HL-60/S4 treated with retinoic acid at 250 ng/mL for 4 days and 3 days (cell line): ENCODE measurements around the gene TCF20.

Experiments used
- in situ Hi-C: fragments of 300-500 bp; cut with MboI; formaldehyde crosslinking; loops from 2 replicates; pipeline ENCODE4 v1.7.0; 2022; ENCODE audit warnings: low sequenced_read_pairs

The TCF20 gene

DNA sequence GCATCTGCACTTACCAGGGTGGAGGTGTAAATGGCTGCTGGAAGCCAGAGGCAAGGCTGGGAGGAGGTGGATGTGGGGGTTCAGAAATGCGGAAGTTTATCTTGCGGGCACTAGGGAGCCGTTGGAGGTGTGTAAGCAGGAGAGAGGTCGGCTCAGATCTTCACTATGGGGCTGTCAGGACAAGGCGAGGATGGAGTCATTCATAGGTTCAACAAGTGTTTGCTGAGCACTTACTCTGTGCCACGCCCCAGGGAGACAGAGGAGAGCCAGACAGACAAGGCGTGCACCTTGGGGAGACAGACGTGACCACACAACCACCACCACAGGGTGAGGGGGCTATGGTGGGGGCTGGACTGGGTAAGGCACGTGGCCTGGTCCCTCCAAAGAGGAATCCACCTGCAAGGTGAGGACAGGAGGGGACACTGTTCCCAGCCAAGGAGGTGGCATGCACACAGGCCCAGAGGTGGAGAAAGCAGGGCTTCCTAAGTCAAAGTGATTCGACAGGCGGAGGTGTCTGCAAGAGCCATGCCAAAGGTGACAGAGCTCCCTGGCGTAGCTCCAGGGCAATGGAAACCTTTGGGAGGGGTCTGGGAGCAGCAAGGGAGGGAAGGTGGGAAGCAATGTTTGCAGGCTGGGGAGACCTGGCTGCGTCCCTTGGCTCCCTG is 30.8 kb upstream of the TCF20 start:
- in situ Hi-C loops, result no loop called here

GRCh38 chr22:42300259-42301076 is 30.0 kb upstream of the TCF20 start:
- in situ Hi-C loops, result no loop called here

- in situ Hi-C loops, result no loop called here
These were observed 29.3 kb upstream of the TCF20 start for GRCh38 chr22:42299586-42300258.

- in situ Hi-C loops, result no loop called here
These were observed 28.3 kb upstream of the TCF20 start for GRCh38 chr22:42298746-42299145.

DNA sequence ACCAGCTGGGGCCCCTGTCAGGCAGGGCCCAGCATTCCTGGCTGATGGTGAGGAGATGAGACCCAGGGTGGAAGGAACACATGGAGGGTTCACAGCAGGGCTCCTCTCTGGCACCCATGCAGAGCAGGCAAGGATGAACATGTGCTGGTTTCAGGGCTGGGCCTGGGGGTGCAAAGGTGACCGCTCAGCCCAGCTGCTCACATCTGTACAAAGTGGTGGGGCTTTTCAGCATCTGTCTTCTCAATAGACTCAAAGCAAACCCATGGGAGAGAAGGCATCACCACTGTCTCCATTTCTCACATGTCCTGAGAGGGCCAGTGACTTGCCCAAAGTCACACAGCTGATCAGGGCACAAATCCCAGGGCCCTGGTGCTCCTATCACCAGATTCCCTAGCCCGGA is 27.3 kb upstream of the TCF20 start:
- in situ Hi-C loops, result no loop called here

DNA sequence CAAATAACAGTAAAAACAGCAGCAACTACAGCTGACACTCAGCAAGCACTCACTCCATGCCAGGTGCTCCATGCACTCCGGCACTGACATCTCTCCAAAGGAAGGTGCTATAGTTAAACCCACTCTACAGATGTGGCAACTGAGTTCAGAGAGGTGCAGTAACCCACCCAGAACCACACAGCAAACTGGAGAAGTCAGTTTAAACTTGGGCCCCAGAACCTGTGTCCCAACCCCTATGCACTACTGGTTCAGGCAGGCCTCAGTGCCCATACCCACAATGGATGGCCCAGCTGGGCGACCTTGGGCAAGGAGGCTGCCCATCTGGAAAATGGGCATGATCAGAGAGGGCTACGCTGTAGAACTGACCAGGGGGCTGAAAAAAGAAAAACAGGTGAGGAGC is 26.4 kb upstream of the TCF20 start:
- in situ Hi-C loops, result no loop called here

GRCh38 chr22:42296381-42296853 is 26.0 kb upstream of the TCF20 start:
- in situ Hi-C loops, result no loop called here

DNA sequence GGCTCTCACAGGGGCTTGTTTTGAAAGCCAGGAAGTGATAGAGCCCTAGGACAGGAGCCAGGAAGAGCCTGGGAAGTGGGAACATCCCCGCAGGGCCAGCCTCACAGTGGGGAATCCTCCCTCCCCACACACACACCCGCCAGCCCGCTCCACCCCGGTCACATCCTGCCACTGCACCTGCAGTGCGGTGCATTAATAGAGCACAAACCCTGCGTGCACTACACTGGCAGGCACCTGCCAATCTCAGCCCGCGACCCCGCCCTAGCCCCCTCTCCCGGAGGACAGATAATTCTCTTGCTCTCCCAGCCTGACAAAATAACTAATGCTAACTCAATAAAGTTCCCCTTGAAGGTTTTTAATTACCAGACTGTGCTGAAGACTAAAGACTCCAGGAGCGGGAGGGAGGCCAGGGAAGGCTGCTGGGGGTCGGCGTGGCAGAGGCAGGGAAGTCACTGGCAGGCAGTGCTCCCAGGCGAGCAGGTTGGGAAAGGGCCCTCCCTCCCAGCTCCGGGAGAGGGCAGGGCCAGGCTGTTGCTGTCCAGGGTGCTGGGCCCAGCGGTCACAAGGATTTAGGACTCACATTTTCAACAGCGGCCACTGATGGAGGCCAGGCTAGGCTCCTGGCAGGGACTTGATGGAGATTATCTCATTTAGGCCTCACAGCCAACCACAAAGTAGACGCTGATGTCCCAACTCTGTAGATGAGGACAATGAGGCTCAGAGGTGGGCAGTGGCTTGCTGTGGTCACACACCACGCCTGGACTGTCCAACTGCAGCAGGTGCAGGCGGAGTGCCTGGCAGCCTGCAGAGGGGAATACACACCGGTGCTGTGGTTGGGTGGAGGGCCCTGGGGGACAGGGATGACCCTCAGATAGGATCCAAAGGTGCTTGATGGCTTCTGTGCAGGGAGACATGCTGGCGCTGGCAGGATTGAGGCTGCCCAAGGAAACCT is 23.9 kb upstream of the TCF20 start:
- in situ Hi-C loops, result no loop called here

GRCh38 chr22:42292732-42293520 is 22.5 kb upstream of the TCF20 start:
- in situ Hi-C loops, result no loop called here

DNA sequence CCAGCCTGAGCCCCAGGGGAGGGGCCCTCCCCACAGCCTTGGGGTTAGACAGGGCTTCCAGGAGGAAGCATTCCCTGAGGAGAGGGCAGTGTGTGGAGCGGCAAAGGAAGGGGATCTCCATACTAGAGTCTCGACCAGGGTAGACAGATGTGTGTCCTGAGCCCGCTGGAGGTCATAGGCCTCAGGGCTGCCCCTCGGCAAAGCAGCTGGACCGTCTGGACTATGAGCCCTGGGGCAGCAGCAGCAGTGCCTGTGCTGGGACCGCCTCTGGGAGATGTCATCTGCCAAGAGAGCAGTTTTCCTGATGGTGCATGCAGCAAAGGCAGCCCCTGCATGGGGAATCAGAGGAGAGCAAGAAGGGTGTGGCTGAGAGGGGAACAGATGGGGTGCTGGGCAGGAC is 20.8 kb upstream of the TCF20 start:
- in situ Hi-C loops, result no loop called here

- in situ Hi-C loops, result no loop called here
These were observed 19.5 kb upstream of the TCF20 start for GRCh38 chr22:42289671-42290541.

- in situ Hi-C loops, result no loop called here
These were observed 18.3 kb upstream of the TCF20 start for GRCh38 chr22:42288791-42289190.

DNA sequence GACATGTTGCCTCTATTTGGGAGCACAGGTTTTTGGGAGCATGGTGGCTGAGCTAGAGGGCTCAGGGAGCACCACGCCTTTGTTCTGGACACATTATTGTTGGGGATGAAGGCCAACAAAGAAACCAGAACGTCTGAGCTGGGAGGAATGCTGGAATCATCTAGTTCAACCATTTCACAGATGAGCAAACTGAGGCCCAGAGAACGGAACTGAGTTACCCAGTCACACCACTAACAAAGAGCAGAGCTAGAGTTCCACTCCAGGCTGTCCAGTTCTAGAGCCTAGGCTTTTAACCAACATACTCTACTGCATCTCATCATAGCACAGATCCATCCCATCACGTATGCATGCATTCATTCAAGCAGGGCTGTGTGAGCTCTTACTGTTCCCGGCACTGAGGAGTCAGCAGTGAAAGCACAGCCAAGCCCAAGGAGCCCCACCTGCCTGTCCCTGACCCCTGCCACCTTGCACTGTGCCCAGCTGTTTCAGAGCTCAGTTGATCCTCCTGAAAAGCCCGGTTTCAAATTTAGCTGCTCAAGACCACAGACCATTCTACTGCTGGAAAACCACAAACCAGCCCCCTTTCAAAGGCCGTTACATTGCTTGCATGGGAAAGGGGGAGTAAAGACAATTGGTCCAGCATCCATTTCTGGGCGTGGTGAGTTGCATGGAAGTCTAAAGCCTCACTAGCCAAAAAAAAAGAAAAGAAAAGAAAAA is 16.9 kb upstream of the TCF20 start:
- in situ Hi-C loops, result no loop called here

GRCh38 chr22:42286205-42286604 is 15.8 kb upstream of the TCF20 start:
- in situ Hi-C loops, result no loop called here

DNA sequence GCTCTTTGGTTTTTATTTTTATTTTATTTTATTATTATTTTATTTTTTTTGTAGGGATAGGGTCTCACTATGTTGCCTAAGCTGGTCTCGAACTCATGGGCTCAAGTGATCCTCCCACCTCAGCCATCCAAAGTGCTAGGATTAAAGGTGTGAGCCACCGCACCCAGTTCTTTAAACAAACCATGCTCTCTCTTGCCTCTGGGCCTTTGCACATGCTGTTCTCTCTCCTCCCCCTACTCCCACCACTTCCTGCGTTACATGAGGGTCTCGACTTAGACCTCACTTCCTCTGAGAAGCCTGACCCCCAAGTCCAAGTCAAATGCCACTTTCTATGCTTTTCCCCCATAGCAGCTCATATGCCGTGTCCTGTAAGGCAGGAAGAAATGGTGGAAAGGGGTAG is 15.2 kb upstream of the TCF20 start:
- in situ Hi-C loops, result no loop called here

GRCh38 chr22:42284643-42285181 is 14.3 kb upstream of the TCF20 start:
- in situ Hi-C loops, result no loop called here

DNA sequence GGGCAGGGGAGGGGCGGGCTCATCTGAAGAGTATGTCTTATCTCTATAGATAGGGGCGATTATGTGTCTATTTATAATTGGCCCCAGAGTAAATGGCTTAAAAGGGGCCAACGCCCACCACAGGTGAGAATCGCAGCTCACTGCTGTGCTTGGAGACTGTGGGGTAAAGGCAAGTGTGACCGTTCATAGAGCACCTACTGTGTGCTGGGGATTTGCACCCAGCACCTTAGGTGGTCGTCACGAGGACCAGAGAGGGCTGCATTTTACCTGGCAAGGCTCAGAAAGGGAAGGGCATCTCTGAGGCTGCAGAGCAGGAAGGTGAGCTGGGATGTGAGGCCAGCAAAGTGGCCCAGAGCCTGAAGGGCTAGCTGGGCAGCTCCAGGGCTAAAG is 13.7 kb upstream of the TCF20 start:
- in situ Hi-C loops, result no loop called here
